Thyroid gland (tissue), 4 donors: ENCODE measurements around the gene EPS15.

Experiments used
- CTCF ChIP-seq, 6 experiments: fragments of 200-600 bp in 3 of 6; fragments of 450-650 bp in 3 of 6; sonication (generic) in 3 of 6; IDR thresholded peaks; one replicate each; pipeline ENCODE4 v1.5.1; 2016 to 2019; ENCODE audit warnings: antibody characterized with exemption in 6 of 6, mild to moderate bottlenecking in 2 of 6, inconsistent platforms in 1 of 6, moderate library complexity in 1 of 6
- POLR2A ChIP-seq, 2 donors: fragments of 450-650 bp; IDR thresholded peaks; one replicate each; pipeline ENCODE4 v1.6.1; 2017; ENCODE audit warnings: antibody characterized with exemption in 2 of 2, mild to moderate bottlenecking in 2 of 2, moderate library complexity in 1 of 2

DNA sequence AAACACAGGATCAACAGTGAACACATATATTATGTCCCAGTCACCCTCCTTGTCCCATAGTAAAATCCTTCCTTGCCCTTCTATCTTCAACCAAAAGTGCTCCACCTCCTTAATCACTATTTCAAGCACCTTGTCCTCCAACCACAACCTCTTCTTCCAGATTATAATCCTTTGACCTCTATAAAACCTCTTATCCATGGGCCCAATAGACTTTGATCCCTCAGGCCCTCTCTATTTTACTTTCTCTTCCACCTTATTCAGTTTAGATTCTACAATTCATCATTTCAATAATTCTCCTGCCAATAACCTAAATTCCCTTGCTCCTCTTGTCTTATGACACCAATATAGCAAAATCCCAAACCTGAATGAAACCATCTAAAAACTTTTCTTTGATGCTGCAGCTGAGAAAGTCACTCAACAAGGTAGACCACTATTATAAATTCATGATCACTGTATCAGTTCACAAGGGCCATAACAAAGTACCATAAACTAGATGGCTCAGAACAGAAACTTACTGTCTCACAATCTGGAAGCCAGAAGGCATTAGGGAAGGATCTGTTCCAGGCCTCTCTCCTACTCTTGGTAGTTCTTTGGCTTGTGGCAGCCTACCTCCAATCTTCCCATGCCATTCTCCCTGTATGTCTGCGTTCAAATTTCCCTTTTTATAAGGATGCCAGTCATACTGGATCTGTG is 24.8 kb downstream of the EPS15 start:
- TF ChIP-seq POLR2A (IDR thresholded peaks at IDR 0.05) = no peak
- TF ChIP-seq CTCF (IDR thresholded peaks at IDR 0.05) = no peak
